ENCODE data around the gene ALCAM.

DNA sequence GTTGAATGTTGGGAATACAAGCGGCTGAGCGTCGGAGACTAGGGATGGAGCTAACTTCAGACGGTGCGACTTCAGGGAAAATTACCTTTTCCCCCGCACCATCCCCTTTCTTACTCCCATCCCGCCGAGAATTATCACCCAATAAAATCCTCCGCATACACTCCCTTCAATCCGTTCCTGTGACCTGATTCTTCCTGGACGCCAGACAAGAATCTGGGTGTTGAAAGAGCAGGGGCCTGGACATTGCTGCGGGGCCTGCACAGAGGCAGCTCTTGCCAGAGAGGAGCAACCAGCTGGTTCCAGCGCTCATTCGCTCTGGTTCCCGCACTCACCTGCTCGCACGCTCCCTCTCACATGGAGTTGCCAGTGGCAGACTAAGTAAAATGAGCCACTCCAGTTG is 241.9 kb downstream of the ALCAM start:
- TF ChIP-seq, protein P1, sequence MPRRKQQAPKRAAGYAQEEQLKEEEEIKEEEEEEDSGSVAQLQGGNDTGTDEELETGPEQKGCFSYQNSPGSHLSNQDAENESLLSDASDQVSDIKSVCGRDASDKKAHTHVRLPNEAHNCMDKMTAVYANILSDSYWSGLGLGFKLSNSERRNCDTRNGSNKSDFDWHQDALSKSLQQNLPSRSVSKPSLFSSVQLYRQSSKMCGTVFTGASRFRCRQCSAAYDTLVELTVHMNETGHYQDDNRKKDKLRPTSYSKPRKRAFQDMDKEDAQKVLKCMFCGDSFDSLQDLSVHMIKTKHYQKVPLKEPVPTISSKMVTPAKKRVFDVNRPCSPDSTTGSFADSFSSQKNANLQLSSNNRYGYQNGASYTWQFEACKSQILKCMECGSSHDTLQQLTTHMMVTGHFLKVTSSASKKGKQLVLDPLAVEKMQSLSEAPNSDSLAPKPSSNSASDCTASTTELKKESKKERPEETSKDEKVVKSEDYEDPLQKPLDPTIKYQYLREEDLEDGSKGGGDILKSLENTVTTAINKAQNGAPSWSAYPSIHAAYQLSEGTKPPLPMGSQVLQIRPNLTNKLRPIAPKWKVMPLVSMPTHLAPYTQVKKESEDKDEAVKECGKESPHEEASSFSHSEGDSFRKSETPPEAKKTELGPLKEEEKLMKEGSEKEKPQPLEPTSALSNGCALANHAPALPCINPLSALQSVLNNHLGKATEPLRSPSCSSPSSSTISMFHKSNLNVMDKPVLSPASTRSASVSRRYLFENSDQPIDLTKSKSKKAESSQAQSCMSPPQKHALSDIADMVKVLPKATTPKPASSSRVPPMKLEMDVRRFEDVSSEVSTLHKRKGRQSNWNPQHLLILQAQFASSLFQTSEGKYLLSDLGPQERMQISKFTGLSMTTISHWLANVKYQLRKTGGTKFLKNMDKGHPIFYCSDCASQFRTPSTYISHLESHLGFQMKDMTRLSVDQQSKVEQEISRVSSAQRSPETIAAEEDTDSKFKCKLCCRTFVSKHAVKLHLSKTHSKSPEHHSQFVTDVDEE (CRISPR knock-in tag; IDR thresholded peaks at IDR 0.05) = no peak
- no peak for TF ChIP-seq ZFP3 (CRISPR knock-in tag; IDR thresholded peaks at IDR 0.05)
- TF ChIP-seq, protein P2, sequence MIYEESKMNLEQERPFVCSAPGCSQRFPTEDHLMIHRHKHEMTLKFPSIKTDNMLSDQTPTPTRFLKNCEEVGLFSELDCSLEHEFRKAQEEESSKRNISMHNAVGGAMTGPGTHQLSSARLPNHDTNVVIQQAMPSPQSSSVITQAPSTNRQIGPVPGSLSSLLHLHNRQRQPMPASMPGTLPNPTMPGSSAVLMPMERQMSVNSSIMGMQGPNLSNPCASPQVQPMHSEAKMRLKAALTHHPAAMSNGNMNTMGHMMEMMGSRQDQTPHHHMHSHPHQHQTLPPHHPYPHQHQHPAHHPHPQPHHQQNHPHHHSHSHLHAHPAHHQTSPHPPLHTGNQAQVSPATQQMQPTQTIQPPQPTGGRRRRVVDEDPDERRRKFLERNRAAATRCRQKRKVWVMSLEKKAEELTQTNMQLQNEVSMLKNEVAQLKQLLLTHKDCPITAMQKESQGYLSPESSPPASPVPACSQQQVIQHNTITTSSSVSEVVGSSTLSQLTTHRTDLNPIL (CRISPR knock-in tag; IDR thresholded peaks at IDR 0.05; ENCODE audit: low read depth) = no peak

Data from SK-N-SH treated with all-trans-retinoic acid at 6 μM for 48 hours (cell line).